Fibroblast of gingiva (primary cell): Measurements from ENCODE around the gene TRPC3.
"Not testable (repeated sequence)": the region's sequence is repeated elsewhere in the genome, so short reads cannot be mapped to it uniquely, and the experiment has no call there.

Experiments used
- DNase-seq: peaks from one replicate; pipeline ENCODE4 v3.0.0-alpha.2; 2011; ENCODE audit warnings: low read depth

Gene TRPC3

GRCh38 chr4:121946644-121947043, 5.2 kb downstream of the TRPC3 start:
- no peak for DNase-seq

GRCh38 chr4:121943941-121944340, 7.9 kb downstream of the TRPC3 start:
- no peak for DNase-seq

- DNase-seq = no peak
Measured at GRCh38 chr4:121939690-121940089, 12.2 kb downstream of the TRPC3 start.

- no peak for DNase-seq
Measured at GRCh38 chr4:121938282-121939092, 13.4 kb downstream of the TRPC3 start.

GRCh38 chr4:121936101-121936500, 15.8 kb downstream of the TRPC3 start:
- no peak for DNase-seq

GRCh38 chr4:121934635-121935034, 17.2 kb downstream of the TRPC3 start:
- no peak for DNase-seq

GRCh38 chr4:121932212-121932974, 19.5 kb downstream of the TRPC3 start:
- DNase-seq = no peak

- DNase-seq = no peak
Measured at GRCh38 chr4:121930304-121930703, 21.6 kb downstream of the TRPC3 start.

- no peak for DNase-seq
Measured at GRCh38 chr4:121927948-121928347, 23.9 kb downstream of the TRPC3 start.

- not testable (repeated sequence) for DNase-seq
Measured at GRCh38 chr4:121926490-121926889, 25.4 kb downstream of the TRPC3 start.

GRCh38 chr4:121923306-121923705, 28.6 kb downstream of the TRPC3 start:
- no peak for DNase-seq

- DNase-seq = no peak
Measured at GRCh38 chr4:121913667-121914066, 38.2 kb downstream of the TRPC3 start.

GRCh38 chr4:121908346-121908745, 43.5 kb downstream of the TRPC3 start:
- no peak for DNase-seq

- DNase-seq = peak; percentile 45
Measured at GRCh38 chr4:121900132-121900983, 51.5 kb downstream of the TRPC3 start.

GRCh38 chr4:121898150-121898549, 53.7 kb downstream of the TRPC3 start:
- DNase-seq = no peak

- DNase-seq = no peak
Measured at GRCh38 chr4:121888134-121888533, 63.7 kb downstream of the TRPC3 start.

GRCh38 chr4:121885115-121885514, 66.7 kb downstream of the TRPC3 start:
- no peak for DNase-seq

- DNase-seq = no peak
Measured at GRCh38 chr4:121881158-121881557, 70.7 kb downstream of the TRPC3 start.

- DNase-seq = no peak
Measured at GRCh38 chr4:121879135-121879534, 72.7 kb downstream of the TRPC3 start.

GRCh38 chr4:121877041-121877773, 74.7 kb downstream of the TRPC3 start:
- DNase-seq = no peak

- DNase-seq = no peak
Measured at GRCh38 chr4:121876070-121876469, 75.8 kb downstream of the TRPC3 start.

GRCh38 chr4:121875652-121876051, 76.2 kb downstream of the TRPC3 start:
- DNase-seq = no peak
